Liver (tissue), 9 donors: Measurements from ENCODE around the gene TESK2. TPM values are rescaled to one million over a fixed set of nuclear protein-coding genes. Genes with fewer than 3 reads are reported as not detected.

Experiments used
- DNase-seq: peaks from one replicate; pipeline ENCODE4 v3.0.0-alpha.2; 2017; ENCODE audit warnings: low spot score
- H3K27ac ChIP-seq, 2 donors: one replicate each; pipeline ENCODE4 v1.7.0; 2013; ENCODE audit warnings: inconsistent platforms in 2 of 2, low read length in 2 of 2, control low read depth in 1 of 2, low read depth in 1 of 2, mild to moderate bottlenecking in 1 of 2
- H3K27me3 ChIP-seq, 4 donors: one replicate each; pipeline versions ENCODE4 v1.6.1 to v1.7.0; 2013; ENCODE audit warnings: low read length in 3 of 4, inconsistent platforms in 1 of 4, mild to moderate bottlenecking in 1 of 4, moderate library complexity in 1 of 4; ENCODE audit not compliant: control insufficient read depth in 4 of 4, insufficient read depth in 4 of 4
- H3K36me3 ChIP-seq, 4 donors: one replicate each; pipeline versions ENCODE4 v1.6.1 to v1.7.0; 2013; ENCODE audit warnings: low read length in 3 of 4, mild to moderate bottlenecking in 3 of 4, low read depth in 1 of 4, moderate library complexity in 1 of 4; ENCODE audit not compliant: control insufficient read depth in 4 of 4, insufficient read depth in 3 of 4
- H3K4me1 ChIP-seq, 4 donors: one replicate each; pipeline versions ENCODE4 v1.6.1 to v1.7.0; 2013; ENCODE audit warnings: low read length in 3 of 4, mild to moderate bottlenecking in 3 of 4, moderate library complexity in 1 of 4; ENCODE audit not compliant: control insufficient read depth in 4 of 4, insufficient read depth in 4 of 4
- H3K4me3 ChIP-seq, 3 donors: one replicate each; pipeline versions ENCODE4 v1.6.1 to v1.7.0; 2013; ENCODE audit warnings: low read length in 3 of 3, control low read depth in 1 of 3, low read depth in 1 of 3, mild to moderate bottlenecking in 1 of 3
- H3K9ac ChIP-seq, 2 donors: one replicate each; pipeline ENCODE4 v1.7.0; 2013; ENCODE audit warnings: low read length in 2 of 2, mild to moderate bottlenecking in 2 of 2, moderate library complexity in 2 of 2, control low read depth in 1 of 2, low read depth in 1 of 2
- H3K9me3 ChIP-seq, 4 donors: one replicate each; pipeline versions ENCODE4 v1.6.1 to v1.7.0; 2013; ENCODE audit warnings: low read length in 3 of 4; ENCODE audit not compliant: control insufficient read depth in 4 of 4
- ATF3 ChIP-seq: IDR thresholded peaks from 2 replicates; pipeline ENCODE4 v1.6.1; 2016; ENCODE audit warnings: antibody characterized with exemption
- CTCF ChIP-seq: fragments of 150-350 bp; IDR thresholded peaks from 2 replicates; pipeline ENCODE4 v1.5.1; 2017; ENCODE audit warnings: improper control_type of control experiment, low read depth, low read length; ENCODE audit not compliant: missing input control
- EGR1 ChIP-seq, 2 donors: IDR thresholded peaks; 2 replicates each; pipeline ENCODE4 v1.6.1; 2016 to 2018; ENCODE audit warnings: antibody characterized with exemption in 2 of 2, low read depth in 2 of 2
- FOXA1 ChIP-seq: IDR thresholded peaks from 2 replicates; pipeline ENCODE4 v1.6.1; 2016; ENCODE audit warnings: antibody characterized with exemption
- FOXA2 ChIP-seq: IDR thresholded peaks from 2 replicates; pipeline ENCODE4 v1.6.1; 2016; ENCODE audit warnings: antibody characterized with exemption
- GABPA ChIP-seq, 2 donors: IDR thresholded peaks in 1 of 2; conservative IDR thresholded peaks in 1 of 2; 2 replicates each; pipeline ENCODE4 v1.6.1; 2016; ENCODE audit warnings: antibody characterized with exemption in 2 of 2, mild to moderate bottlenecking in 1 of 2, moderate library complexity in 1 of 2
- HNF4A ChIP-seq, 2 donors: conservative IDR thresholded peaks; 2 replicates each; pipeline ENCODE4 v1.6.1; 2016; ENCODE audit warnings: antibody characterized with exemption in 2 of 2, mild to moderate bottlenecking in 2 of 2
- HNF4G ChIP-seq: IDR thresholded peaks from 2 replicates; pipeline ENCODE4 v1.6.1; 2016; ENCODE audit warnings: antibody characterized with exemption
- JUND ChIP-seq, 2 donors: IDR thresholded peaks; 2 replicates each; pipeline ENCODE4 v1.6.1; 2016; ENCODE audit warnings: antibody characterized with exemption in 2 of 2
- NR2F2 ChIP-seq: IDR thresholded peaks from 2 replicates; pipeline ENCODE4 v1.6.1; 2016; ENCODE audit warnings: antibody characterized with exemption
- RAD21 ChIP-seq, 2 donors: IDR thresholded peaks; 2 replicates each; pipeline ENCODE4 v1.6.1; 2016; ENCODE audit warnings: antibody characterized with exemption in 2 of 2, mild to moderate bottlenecking in 2 of 2
- RXRA ChIP-seq, 2 donors: IDR thresholded peaks; 2 replicates each; pipeline ENCODE4 v1.6.1; 2017 to 2018; ENCODE audit warnings: antibody characterized with exemption in 2 of 2, mild to moderate bottlenecking in 1 of 2
- SP1 ChIP-seq: IDR thresholded peaks from 2 replicates; pipeline ENCODE4 v1.6.1; 2018; ENCODE audit warnings: antibody characterized with exemption, mild to moderate bottlenecking
- TAF1 ChIP-seq: conservative IDR thresholded peaks from 2 replicates; pipeline ENCODE4 v1.6.1; 2016; ENCODE audit warnings: antibody characterized with exemption, mild to moderate bottlenecking
- WGBS: extraction: QIAGEN DNeasy Blood & Tissue Kit; methylation state at CpG from one replicate; pipeline ENCODE4 v1.1.7; 2013; 5-methylcytosine and 5-hydroxymethylcytosine counted together
- polyA plus RNA-seq, 2 donors: library from polyadenylated mRNA; stranded (reverse) in 1 of 2; unstranded in 1 of 2; fragments of 200-250 nt in 1 of 2; fragments of >200 nt in 1 of 2; fragmentation: Nextera tagmentation in 1 of 2; extraction: Ambion mirVana in 1 of 2; gene quantifications; one replicate each; pipeline versions ENCODE4 v1.2.1 to v1.2.3, GENCODE V29; 2013 to 2015
- total RNA-seq, 2 donors: library from RNA; depleted of rRNA; stranded (reverse); fragments of >200 nt; gene quantifications; one replicate each; pipeline ENCODE4 v1.2.3, GENCODE V29; 2014
- TF ChIP-seq, protein P1 (sequence below): IDR thresholded peaks from 2 replicates; pipeline ENCODE4 v1.6.1; 2016; ENCODE audit warnings: antibody characterized with exemption
- donor health status: healthy.
- donor health status: healthy.
- donor health status: healthy.
- donor health status: healthy.
- donor health status: healthy.

Gene TESK2
- total and polyA plus RNA-seq, 4 donors: 2.4 to 8.2 (median 5.2) TPM

DNA sequence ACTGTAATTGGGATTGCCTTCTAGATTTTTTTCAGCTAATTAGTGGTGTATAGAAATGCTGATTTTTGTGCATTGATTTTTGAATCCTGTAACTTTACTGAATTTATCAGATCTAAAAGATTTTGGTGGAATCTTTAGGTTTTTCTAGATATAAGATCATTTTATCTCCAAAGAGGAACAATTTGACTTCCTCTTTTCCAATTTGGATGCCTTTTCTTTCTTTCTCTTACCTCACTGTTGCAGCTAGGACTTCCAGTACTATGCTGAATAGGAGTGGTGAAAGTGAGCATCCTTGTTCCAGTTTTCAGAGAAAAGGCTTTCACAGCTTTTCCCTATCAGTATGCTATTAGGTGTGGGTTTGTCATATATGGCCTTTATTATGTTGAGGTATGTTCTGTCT is 53.6 kb downstream of the TESK2 start (continued):
- TF ChIP-seq, protein P1, sequence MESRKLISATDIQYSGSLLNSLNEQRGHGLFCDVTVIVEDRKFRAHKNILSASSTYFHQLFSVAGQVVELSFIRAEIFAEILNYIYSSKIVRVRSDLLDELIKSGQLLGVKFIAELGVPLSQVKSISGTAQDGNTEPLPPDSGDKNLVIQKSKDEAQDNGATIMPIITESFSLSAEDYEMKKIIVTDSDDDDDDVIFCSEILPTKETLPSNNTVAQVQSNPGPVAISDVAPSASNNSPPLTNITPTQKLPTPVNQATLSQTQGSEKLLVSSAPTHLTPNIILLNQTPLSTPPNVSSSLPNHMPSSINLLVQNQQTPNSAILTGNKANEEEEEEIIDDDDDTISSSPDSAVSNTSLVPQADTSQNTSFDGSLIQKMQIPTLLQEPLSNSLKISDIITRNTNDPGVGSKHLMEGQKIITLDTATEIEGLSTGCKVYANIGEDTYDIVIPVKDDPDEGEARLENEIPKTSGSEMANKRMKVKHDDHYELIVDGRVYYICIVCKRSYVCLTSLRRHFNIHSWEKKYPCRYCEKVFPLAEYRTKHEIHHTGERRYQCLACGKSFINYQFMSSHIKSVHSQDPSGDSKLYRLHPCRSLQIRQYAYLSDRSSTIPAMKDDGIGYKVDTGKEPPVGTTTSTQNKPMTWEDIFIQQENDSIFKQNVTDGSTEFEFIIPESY: no peak
- TF ChIP-seq GABPA (IDR thresholded peaks at IDR 0.05 in 1 of 2, conservative IDR thresholded peaks at IDR 0.05 in 1 of 2): no peak
- no peak for TF ChIP-seq JUND (IDR thresholded peaks at IDR 0.05)
- TF ChIP-seq NR2F2: no peak

DNA sequence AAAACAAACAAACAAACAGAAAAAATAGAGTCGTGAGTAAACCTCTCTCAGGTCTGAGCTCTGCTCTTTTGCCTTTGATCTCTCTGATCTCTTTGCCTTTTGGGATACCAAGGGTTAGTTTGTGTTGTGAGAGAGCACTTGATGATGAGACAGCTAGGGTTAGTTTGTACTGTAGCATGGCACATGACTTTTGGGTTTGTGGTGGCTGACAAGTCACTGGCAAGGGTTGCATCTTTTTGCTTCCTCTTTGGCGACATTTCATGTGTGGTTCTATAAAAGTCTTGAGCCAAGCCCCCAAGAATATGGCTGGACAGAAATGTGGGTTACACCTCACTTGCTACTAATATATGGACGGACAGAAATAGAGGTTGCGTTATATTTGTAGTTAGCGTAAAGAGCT is 60.5 kb downstream of the TESK2 start:
- H3K9me3 ChIP-seq: no peaks in the 10 kb centered on the region
- no peaks in the 10 kb centered on the region for H3K27me3 ChIP-seq
- H3K9ac ChIP-seq: no peak overlapping the region
- TF ChIP-seq, protein P1: no peak
- no peak for TF ChIP-seq SP1
- TF ChIP-seq TAF1: no peak
- no peak for TF ChIP-seq NR2F2
- no peak for TF ChIP-seq FOXA2
- 87% methylated on average over 5 of the region's 5 CpGs for WGBS
- no peak overlapping the region for H3K27ac ChIP-seq
- no peaks in the 10 kb centered on the region for H3K36me3 ChIP-seq
- DNase-seq: no peak
- H3K4me1 ChIP-seq: no peaks in the 10 kb centered on the region
- no peak overlapping the region for H3K4me3 ChIP-seq

- TF ChIP-seq FOXA1 (no peak), NR2F2 (no peak), RAD21 (IDR thresholded peaks at IDR 0.05) (no peak), RXRA (IDR thresholded peaks at IDR 0.05) (no peak), ATF3 (no peak), SP1 (no peak), EGR1 (IDR thresholded peaks at IDR 0.05; ENCODE audit: low read depth in 2 of 2) (no peak), GABPA (IDR thresholded peaks at IDR 0.05 in 1 of 2, conservative IDR thresholded peaks at IDR 0.05 in 1 of 2) (no peak), CTCF (no peak), HNF4A (conservative IDR thresholded peaks at IDR 0.05) (no peak), TAF1 (no peak), HNF4G (no peak)
- TF ChIP-seq, protein P1: no peak
- no peaks in the 10 kb centered on the region for H3K4me1 ChIP-seq
- no peak overlapping the region for H3K4me3 ChIP-seq
- DNase-seq: no peak
- H3K9ac ChIP-seq: no peak overlapping the region
- no peaks in the 10 kb centered on the region for H3K27me3 ChIP-seq
- no peaks in the 10 kb centered on the region for H3K36me3 ChIP-seq
- 42% methylated on average over 4 of the region's 4 CpGs for WGBS
- no peaks in the 10 kb centered on the region for H3K9me3 ChIP-seq
- no peak overlapping the region for H3K27ac ChIP-seq
These were observed 61.3 kb downstream of the TESK2 start for GRCh38 chr1:45429561-45430159.
